Activated naive CD4-positive, alpha-beta T cell treated with anti-CD3 and anti-CD28 coated beads, Interleukin-2, amount 50 U/mL, for 16 hours (primary cell): ENCODE data around the gene TMEM37.

Experiments used
- DNase-seq: peaks from one replicate; pipeline ENCODE4 v3.0.0-alpha.2; 2020

Gene TMEM37

GRCh38 chr2:119481501-119482455 lies 50.1 kb downstream of the TMEM37 start:
- DNase-seq, result no peak

GRCh38 chr2:119482481-119483394 lies 51.1 kb downstream of the TMEM37 start:
- no peak for DNase-seq

GRCh38 chr2:119483395-119483753 lies 51.7 kb downstream of the TMEM37 start:
- no peak for DNase-seq

GRCh38 chr2:119483896-119484718 lies 52.5 kb downstream of the TMEM37 start:
- no peak for DNase-seq

GRCh38 chr2:119484834-119485233 lies 53.2 kb downstream of the TMEM37 start:
- no peak for DNase-seq

- no peak for DNase-seq
Observed at GRCh38 chr2:119485336-119486110, 53.9 kb downstream of the TMEM37 start.

- DNase-seq, result no peak
Observed at GRCh38 chr2:119486196-119486827, 54.7 kb downstream of the TMEM37 start.

- no peak for DNase-seq
Observed at GRCh38 chr2:119486886-119487285, 55.2 kb downstream of the TMEM37 start.

- no peak for DNase-seq
Observed at GRCh38 chr2:119487434-119488244, 56.0 kb downstream of the TMEM37 start.
